Measurements from ENCODE around the gene NDUFAF7.

DNA sequence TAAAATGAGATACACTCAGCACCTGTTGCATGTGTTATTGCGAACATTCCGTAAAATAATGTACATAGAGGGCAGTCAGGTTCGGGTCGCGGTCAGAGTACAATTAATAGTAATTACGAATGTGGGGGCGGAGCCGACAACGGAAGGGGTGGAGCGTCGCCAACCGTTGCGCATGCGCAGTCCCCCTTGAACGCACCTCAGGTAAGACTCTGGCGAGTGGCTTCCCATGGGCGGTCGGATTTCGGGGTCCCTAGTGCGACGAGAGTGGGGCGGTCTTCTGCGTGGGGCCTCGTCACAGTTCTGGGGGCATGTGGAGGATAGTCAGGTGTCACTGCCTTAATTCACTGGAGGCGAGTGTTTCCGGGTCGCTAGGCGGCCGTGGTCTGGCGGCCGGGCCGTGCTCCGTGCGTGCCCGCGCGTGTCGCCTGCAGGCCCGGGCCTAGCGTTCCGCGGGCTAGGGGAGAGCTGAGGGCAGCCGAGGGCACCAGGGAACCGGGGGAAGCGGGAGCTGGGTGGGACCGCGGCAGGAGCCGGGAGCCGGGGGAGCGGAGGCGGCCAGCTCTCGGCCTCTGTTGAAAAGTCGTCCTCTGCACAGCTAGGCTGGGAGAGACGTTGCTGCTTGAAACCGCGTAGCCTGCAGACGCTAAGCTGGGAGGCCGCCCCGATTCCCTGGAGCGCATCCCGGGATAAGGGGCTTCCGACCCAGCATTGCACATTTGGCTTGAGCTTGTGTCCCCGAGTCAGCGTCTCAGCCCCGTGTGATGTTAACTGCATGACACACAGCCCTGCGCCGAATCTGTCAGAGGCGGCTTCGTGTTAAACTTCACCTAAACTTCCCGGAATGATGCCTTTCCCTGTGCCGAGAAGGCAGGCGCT is 34.9 kb upstream of the NDUFAF7 start, which contains the start of gene CEBPZOS:
- TF ChIP-seq ETV6 (conservative IDR thresholded peaks at IDR 0.05 in 1 of 2, IDR thresholded peaks at IDR 0.05 in 1 of 2; ENCODE audit: borderline replicate concordance in 1 of 2, low read depth in 1 of 2) (no peak), NR2F1 (conservative IDR thresholded peaks at IDR 0.05) (no peak; the same call in 1 of the 2 replicates), MTA3 (IDR thresholded peaks at IDR 0.05; ENCODE audit: borderline replicate concordance, low read length) (no peak), POLR2A (IDR thresholded peaks at IDR 0.05; ENCODE audit: low read depth, low read length) (peak; percentile 86), RFX5 (IDR thresholded peaks at IDR 0.05; ENCODE audit: low read depth, low read length) (no peak), NFYB (IDR thresholded peaks at IDR 0.05; ENCODE audit: insufficient read depth, low read depth, low read length) (no peak), CTCF (IDR thresholded peaks at IDR 0.05 in 2 of 3, conservative IDR thresholded peaks at IDR 0.05 in 1 of 3; ENCODE audit: control insufficient read depth in 2 of 3, extremely low read depth in 1 of 3, insufficient read depth in 1 of 3, low read depth in 3 of 3, low read length in 3 of 3) (no peak), YY1 (IDR thresholded peaks at IDR 0.05; ENCODE audit: low read depth, low read length) (peak; percentile 24; the same call in 1 of the 2 replicates), CREB1 (IDR thresholded peaks at IDR 0.05; ENCODE audit: low read depth) (peak; percentile 61; the same call in 1 of the 2 replicates), TARDBP (IDR thresholded peaks at IDR 0.05; ENCODE audit: borderline replicate concordance) (no peak), CHD1 (IDR thresholded peaks at IDR 0.05; ENCODE audit: low read depth, low read length) (no peak)
- TF ChIP-seq, protein P1, sequence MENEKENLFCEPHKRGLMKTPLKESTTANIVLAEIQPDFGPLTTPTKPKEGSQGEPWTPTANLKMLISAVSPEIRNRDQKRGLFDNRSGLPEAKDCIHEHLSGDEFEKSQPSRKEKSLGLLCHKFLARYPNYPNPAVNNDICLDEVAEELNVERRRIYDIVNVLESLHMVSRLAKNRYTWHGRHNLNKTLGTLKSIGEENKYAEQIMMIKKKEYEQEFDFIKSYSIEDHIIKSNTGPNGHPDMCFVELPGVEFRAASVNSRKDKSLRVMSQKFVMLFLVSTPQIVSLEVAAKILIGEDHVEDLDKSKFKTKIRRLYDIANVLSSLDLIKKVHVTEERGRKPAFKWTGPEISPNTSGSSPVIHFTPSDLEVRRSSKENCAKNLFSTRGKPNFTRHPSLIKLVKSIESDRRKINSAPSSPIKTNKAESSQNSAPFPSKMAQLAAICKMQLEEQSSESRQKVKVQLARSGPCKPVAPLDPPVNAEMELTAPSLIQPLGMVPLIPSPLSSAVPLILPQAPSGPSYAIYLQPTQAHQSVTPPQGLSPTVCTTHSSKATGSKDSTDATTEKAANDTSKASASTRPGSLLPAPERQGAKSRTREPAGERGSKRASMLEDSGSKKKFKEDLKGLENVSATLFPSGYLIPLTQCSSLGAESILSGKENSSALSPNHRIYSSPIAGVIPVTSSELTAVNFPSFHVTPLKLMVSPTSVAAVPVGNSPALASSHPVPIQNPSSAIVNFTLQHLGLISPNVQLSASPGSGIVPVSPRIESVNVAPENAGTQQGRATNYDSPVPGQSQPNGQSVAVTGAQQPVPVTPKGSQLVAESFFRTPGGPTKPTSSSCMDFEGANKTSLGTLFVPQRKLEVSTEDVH (IDR thresholded peaks at IDR 0.05; ENCODE audit: low read depth, partially characterized antibody) = no peak
